ENCODE measurements around the gene THNSL1.
"Not testable (repeated sequence)": the region's sequence is repeated elsewhere in the genome, so short reads cannot be mapped to it uniquely, and the experiment has no call there.

THNSL1 gene

DNA sequence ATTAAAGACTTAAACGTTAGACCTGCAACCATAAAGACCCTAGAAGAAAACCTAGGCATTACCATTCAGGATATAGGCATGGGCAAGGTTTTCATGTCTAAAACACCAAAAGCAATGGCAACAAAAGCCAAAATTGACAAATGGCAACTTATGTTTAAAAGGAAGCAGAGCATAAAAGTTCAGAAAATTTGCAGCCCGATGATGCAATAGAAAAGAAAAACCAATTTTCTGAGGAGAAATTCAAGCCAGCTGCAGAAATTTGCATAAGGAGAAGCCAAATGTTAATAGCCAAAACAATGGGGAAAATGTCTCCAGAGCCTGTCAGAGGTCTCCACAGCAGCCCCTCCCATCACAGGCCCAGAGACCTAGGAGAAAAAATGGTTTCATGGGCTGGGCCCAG lies 4.8 kb upstream of the THNSL1 start:
- DNase-seq (ENCODE audit: low spot score): not testable (repeated sequence)

- DNase-seq (ENCODE audit: low spot score): no peak
These were observed 1.8 kb upstream of the THNSL1 start for GRCh38 chr10:25014579-25014978.

- peak; percentile 91 for DNase-seq (ENCODE audit: low spot score)
These were observed 510 bp upstream of the THNSL1 start, which contains the start of gene ENKUR for GRCh38 chr10:25015828-25016375. Gene ENKUR, minus strand, starts transcription at chr10:25016158. Its CDS starts 222 bp downstream, at chr10:25015936.

DNA sequence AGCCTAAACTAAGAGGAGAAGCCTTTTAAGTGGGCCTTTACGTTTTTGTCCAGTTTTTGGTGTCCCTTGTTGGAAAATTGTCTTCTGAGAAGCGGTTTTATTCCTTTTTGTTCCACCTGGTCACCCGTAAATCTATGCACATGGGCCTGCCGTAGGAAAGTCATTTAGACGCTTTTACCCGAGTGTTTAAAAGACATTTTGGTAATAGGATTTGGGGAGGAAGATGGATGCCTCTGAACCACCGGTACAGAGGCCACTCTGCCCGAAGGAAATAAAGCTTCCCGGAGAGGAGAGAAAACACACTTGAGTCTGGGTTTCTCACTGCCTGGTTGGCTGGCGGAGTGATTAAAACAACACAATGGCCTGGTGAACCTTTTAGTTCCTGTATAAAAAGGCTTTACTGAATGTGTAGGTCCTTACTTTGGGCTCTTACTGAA lies 760 bp downstream of the THNSL1 start:
- DNase-seq (ENCODE audit: low spot score): peak; percentile 5

GRCh38 chr10:25017661-25018060 lies 1.2 kb downstream of the THNSL1 start:
- DNase-seq (ENCODE audit: low spot score): no peak

- DNase-seq (ENCODE audit: low spot score): no peak
These were observed 2.3 kb downstream of the THNSL1 start for GRCh38 chr10:25018703-25019102.

- no peak for DNase-seq (ENCODE audit: low spot score)
These were observed 6.9 kb downstream of the THNSL1 start for GRCh38 chr10:25023278-25023677.

DNA sequence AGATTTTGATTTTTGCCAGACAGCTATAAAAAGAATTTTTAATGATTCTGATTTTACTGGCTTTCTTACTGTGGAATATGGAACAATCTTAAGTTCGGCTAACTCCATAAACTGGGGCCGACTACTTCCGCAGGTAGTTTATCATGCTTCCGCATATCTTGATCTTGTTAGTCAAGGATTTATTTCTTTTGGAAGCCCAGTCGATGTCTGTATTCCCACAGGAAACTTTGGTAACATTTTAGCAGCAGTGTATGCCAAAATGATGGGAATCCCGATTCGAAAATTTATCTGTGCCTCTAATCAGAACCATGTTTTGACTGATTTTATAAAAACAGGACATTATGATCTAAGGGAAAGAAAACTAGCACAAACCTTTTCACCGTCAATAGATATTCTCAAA lies 8.1 kb downstream of the THNSL1 start:
- no peak for DNase-seq (ENCODE audit: low spot score)

DNA sequence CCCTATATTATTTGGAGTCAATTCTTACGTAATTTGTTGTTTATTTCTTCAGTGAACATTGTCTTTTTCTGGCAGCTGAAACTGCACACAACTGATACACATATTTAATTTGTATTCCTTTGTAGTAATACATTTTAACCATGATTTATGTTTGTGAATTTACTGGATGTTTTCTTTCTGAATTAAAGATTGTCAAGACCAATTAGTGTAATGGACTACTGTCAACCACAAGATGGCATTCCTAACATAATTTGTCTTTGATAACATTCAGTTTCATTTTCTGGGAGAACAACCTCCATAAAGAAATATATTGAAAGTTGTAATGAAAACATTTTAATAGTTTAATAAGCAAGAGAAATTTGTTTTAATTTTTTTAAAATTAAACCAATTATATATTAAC lies 10.1 kb downstream of the THNSL1 start:
- peak; percentile 26 for DNase-seq (ENCODE audit: low spot score)

- no peak for DNase-seq (ENCODE audit: low spot score)
These were observed 12.3 kb downstream of the THNSL1 start for GRCh38 chr10:25028711-25029110.

- no peak for DNase-seq (ENCODE audit: low spot score)
These were observed 13.1 kb downstream of the THNSL1 start for GRCh38 chr10:25029519-25029918.

DNA sequence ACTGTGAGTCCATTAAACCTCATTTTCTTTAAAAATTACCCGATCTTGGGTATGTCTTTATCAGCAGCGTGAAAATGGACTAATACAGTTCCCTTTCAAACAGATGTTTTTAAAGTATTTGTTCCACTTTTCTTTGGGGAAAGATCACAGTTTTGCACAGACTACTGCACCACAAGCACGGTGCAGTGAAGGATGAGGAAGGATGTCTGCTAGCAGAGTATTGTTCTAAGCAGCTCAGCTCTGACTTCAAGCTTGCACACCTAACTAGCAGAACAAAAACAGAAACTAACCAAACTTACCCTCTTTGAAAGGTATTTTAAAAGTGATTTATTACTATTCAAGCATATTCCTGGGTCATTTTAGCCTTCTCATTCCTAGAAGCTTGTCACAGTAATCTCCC lies 20.0 kb downstream of the THNSL1 start:
- no peak for DNase-seq (ENCODE audit: low spot score)

DNA sequence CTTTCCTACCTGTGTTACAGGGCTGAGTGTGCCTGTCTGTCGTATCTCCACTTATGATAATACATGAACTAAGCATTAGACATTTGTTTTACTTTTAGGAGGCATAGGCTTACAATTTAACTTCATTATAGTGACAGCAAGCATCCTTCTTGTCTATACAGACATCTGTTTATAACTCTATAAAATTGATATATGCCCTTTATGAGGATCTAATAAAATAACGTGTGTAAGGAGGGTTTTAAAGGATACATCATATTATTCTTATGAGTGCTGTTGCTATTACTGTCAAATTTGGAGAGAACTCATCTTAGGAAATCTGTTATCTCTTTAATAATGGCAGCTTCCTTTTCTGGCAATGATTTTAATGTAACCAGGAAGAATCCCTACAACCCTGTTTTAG lies 21.9 kb downstream of the THNSL1 start:
- no peak for DNase-seq (ENCODE audit: low spot score)

DNA sequence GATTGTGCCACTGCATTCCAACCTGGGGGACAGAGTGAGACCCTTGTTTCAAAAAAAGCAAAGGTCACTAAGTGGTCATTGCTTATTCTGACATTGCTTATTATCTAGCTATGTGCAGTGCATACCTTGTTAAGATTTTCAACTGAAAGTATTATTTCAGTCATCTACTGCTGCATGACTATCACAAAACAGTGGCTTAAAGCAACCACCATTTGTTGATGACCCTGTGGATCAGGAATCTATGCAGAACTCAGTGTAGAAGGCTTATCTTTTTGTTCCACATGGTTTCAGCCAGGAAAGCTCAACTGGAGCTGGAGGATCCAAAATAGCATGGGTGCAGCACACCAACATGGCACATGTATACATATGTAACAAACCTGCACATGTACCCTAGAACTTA lies 23.1 kb downstream of the THNSL1 start:
- no peak for DNase-seq (ENCODE audit: low spot score)

DNA sequence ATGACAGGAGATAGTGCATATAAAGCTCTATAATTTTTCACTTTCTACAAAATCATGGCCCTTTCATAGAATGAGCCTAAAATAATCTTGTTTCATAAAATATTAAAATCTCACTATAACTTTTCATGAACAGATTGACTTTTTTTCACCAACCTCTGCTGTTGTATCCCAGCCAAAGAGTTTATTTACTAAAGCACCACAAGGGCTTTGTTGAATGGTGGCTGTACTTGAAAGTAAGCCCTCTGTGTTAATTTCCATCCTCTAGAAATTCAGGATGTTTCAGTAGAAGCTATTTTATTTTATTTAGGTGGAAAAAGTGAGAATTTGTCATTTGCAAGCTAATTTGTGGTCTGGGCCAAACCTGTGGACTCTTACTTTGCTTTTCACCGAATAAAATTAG lies 30.2 kb downstream of the THNSL1 start:
- no peak for DNase-seq (ENCODE audit: low spot score)

- no peak for DNase-seq (ENCODE audit: low spot score)
These were observed 30.7 kb downstream of the THNSL1 start for GRCh38 chr10:25047088-25047487.

- no peak for DNase-seq (ENCODE audit: low spot score)
These were observed 31.3 kb downstream of the THNSL1 start for GRCh38 chr10:25047591-25048301.

GRCh38 chr10:25048450-25048849 lies 32.0 kb downstream of the THNSL1 start:
- DNase-seq (ENCODE audit: low spot score): no peak

DNA sequence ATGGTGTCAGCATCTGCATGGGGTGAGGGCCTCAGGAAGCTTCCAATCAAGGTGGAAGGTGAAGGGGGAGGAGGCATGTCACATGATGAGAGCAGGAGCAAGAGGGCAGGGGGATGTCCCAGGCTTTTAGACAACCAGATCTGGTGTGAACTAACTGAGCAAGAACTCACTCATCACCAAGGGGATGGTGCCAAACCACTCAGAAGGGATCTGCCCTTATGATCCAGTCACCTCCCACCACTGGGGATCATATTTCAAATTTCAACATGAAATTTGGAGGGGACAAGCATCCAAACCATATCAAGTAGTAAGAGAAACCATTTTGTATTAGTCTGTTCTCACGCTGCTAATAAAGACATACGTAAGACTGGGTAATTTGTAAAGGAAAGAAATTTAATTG lies 33.6 kb downstream of the THNSL1 start:
- DNase-seq (ENCODE audit: low spot score): no peak

GRCh38 chr10:25050402-25050801 lies 34.0 kb downstream of the THNSL1 start:
- no peak for DNase-seq (ENCODE audit: low spot score)

DNA sequence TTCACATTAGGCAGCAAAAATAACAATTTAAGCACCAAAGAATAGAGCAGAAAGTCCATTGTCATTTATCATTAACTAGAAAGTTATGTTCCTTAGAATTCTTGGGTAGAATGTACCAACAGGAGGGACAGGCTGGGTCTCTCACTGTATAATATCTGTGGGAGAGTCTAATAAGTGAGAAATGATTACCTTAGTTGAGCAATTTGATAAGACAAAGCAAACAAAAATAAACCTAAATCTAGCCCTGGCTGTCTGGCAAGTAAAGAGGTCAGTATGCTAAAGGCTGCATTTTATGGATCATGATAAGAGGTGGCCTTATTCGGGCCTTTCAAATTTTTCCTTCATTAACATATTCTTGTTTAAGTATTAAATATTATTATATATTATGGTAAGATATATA lies 35.6 kb downstream of the THNSL1 start:
- DNase-seq (ENCODE audit: low spot score): no peak

DNA sequence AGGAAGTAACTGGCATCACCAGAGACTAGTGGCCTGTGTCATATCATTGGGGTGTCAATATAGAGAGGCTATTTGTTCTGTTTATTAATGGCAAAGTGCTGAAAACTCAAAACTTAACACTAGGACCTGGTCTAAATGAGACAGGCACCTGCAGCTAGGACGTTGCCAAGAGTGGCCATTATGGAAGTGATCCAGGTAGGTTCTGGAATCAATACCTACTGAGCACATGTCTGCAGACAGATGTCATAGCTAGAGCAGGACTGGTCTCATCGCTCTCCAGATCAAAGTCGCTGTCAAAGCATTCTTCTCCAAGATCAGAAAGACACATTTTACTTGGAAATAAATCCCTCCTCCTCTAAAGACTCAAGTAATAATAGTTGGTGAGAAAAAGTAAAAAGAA lies 40.3 kb downstream of the THNSL1 start:
- DNase-seq (ENCODE audit: low spot score): no peak

- no peak for DNase-seq (ENCODE audit: low spot score)
These were observed 41.5 kb downstream of the THNSL1 start for GRCh38 chr10:25057886-25058285.

GRCh38 chr10:25059990-25060389 lies 43.6 kb downstream of the THNSL1 start:
- no peak for DNase-seq (ENCODE audit: low spot score)
